ENCODE data around the gene MINDY2.

- TF ChIP-seq CTCF (IDR thresholded peaks at IDR 0.05 in 8 of 11, conservative IDR thresholded peaks at IDR 0.05 in 3 of 11) = no peak
- no peak for TF ChIP-seq POLR2AphosphoS5 (IDR thresholded peaks at IDR 0.05)
- no peak for TF ChIP-seq POLR2A (IDR thresholded peaks at IDR 0.05)
Measured at GRCh38 chr15:58726867-58727266, 44.2 kb upstream of the MINDY2 start.
